ENCODE data around the gene ADRA2B. TPM values are rescaled to one million over a fixed set of nuclear protein-coding genes. Genes with fewer than 3 reads are reported as not detected.

Gene ADRA2B
- total and polyA plus RNA-seq, 8 donors = 0.15 to 2.9 (median 0.44) TPM; not detected in 2

DNA sequence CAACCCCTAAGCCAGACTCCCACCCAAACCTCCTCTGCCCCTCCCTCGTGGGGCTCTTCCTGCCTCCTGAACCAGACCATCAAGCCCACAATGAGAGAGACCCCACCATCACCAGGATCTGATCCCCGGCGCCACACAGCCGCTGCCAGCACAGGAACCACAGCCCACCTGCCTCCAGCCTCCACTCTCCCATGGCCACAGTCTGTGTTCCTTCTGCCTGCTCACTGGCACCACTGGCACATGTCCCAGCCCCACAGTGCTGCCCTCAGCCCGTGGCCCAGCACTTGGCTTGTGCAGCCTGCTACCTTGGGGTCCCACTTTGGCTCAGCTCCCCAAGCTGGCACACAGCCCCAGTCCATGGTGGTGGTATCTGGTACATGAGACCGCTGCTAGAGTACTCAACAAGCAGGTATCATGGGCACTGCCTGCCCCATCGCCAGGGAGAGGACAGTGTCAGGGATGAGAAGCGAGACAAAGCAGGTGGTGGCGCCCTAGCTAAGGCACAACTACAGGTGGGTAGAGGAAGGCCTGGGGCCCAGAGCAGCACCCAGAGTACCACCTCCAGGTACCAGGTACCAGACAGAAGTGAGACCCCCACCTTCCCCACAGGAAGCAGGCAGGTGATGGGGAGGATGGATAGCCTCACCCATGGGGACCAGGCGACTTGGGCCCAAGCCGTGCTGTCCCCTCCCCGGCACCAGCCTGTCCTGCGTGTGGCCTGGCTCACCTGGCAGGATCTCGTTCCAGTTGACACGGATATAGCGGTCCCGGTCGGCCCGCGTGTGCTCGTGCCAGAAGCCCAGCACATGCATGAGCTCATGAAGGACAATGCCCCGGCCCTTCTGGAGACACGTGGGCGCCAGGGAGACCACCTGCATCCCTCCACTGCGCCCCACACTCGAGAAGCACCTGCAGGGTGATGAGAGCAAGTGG lies 15.7 kb upstream of the ADRA2B start:
- Histone ChIP-seq H3K4me3 (no peak overlapping the region), H3K27ac (no peak overlapping the region), H3K36me3 (no peaks in the 10 kb centered on the region), H3K27me3 (peaks cover 0 to 13% (median 0%) of the 10 kb centered on the region in 3 donors), H3K4me1 (no peaks in the 10 kb centered on the region), H3K9me3 (no peaks in the 10 kb centered on the region)
- TF ChIP-seq, protein P1, sequence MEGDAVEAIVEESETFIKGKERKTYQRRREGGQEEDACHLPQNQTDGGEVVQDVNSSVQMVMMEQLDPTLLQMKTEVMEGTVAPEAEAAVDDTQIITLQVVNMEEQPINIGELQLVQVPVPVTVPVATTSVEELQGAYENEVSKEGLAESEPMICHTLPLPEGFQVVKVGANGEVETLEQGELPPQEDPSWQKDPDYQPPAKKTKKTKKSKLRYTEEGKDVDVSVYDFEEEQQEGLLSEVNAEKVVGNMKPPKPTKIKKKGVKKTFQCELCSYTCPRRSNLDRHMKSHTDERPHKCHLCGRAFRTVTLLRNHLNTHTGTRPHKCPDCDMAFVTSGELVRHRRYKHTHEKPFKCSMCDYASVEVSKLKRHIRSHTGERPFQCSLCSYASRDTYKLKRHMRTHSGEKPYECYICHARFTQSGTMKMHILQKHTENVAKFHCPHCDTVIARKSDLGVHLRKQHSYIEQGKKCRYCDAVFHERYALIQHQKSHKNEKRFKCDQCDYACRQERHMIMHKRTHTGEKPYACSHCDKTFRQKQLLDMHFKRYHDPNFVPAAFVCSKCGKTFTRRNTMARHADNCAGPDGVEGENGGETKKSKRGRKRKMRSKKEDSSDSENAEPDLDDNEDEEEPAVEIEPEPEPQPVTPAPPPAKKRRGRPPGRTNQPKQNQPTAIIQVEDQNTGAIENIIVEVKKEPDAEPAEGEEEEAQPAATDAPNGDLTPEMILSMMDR (IDR thresholded peaks at IDR 0.05) = no peak
- TF ChIP-seq POLR2AphosphoS5 (IDR thresholded peaks at IDR 0.05) (no peak), POLR2A (IDR thresholded peaks at IDR 0.05) (no peak), EP300 (IDR thresholded peaks at IDR 0.05) (no peak)
- no peak for DNase-seq
- intact Hi-C loops (cut with DNase I; ENCODE audit: low total_unique reads) = no loop called here
- 87 to 95% (median 92%) methylated on average over 16 to 26 of the region's 26 CpGs for WGBS, 5 donors

DNA sequence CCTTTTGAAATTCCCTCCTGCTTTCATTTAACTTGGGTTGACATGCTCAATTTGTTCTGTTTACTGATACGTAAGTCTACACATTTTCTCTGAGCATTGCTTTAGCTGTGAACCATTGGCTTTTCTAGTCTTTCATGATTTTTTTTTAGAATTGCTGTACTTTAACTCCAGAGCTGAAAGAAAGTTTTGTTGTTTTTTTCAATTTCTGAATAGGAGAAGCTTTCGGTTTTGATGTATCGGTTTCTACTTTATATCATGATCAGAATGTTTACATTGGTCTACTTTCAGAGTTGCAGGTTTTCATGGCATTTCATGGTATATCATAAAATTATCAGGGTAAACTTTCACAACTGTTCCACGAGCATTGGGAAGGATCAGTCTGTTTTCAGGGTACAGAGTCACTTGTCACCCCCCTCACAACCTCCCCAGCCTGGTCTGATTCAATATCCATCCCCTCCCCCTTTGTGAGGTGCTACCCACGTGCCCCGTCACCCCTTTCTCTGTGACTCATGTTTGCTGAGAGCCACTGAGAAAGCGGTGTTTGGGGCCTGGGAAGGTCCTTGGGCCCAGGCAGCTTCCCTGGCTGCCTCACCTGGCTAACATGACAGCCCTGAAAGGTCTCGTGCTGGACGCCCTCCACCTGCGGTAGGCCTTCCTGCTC lies 14.9 kb upstream of the ADRA2B start:
- no peaks in the 10 kb centered on the region for H3K36me3 ChIP-seq
- H3K4me1 ChIP-seq = no peaks in the 10 kb centered on the region
- no peak overlapping the region for H3K4me3 ChIP-seq
- no peak for DNase-seq
- no peak overlapping the region for H3K27ac ChIP-seq
- intact Hi-C loops (cut with DNase I; ENCODE audit: low total_unique reads) = no loop called here
- H3K27me3 ChIP-seq = peaks cover 0 to 9% (median 0%) of the 10 kb centered on the region in 3 donors
- TF ChIP-seq EP300 (IDR thresholded peaks at IDR 0.05) = no peak
- WGBS, 5 donors = 52 to 61% (median 59%) methylated on average over 10 of the region's 10 CpGs
- no peaks in the 10 kb centered on the region for H3K9me3 ChIP-seq

DNA sequence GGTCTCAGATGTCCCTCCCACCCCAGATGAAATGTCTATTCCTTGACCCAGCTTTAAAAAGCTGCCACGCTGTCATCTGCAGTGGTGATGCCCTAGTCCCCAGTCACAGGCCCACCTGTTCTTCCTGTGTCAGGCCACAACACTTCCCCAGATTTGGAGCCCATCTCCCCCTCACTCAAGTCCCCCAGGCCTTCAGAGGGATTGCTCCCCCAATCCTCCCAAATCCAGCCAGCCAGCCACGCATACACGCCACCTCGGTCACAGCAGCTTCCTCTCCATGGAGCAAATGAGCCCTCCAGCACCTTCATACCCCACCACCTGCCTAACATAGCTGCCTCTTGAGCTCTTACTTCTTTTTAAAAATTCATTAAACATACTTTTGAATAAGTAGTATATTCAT lies 14.1 kb upstream of the ADRA2B start:
- intact Hi-C loops (cut with DNase I; ENCODE audit: low total_unique reads) = no loop called here

DNA sequence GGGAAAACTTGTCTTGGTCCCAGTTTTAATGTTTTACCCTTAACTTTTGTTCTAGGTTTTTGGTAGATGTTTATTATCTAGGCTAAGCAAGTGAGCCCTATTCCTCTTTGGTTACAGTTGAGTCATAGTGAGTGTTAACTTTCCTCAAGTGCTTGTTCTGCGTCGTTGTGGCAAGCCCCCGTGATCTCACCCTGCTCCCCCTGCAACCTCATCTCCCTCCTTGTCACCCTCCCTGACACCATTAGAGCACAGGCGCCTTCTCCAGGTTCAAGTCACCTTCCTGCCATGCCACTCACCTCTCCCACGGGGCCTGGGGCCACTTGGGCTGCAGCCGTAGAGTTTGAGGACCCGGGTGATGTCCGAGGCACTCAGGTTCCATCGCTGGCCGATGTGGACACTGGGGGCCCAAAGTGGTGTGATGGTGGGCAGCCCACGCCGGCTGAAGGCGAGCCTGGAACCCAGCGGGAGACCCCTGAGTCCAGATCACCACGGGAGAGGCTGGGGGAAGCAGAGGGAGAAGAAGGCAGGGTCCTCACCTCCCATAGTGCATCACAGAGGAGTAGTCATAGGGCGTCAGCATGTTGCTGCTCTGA lies 13.3 kb upstream of the ADRA2B start:
- intact Hi-C loops (cut with DNase I; ENCODE audit: low total_unique reads) = no loop called here
- Histone ChIP-seq H3K9me3 (no peaks in the 10 kb centered on the region), H3K27ac (no peak overlapping the region), H3K4me3 (no peak overlapping the region), H3K27me3 (no peaks in the 10 kb centered on the region), H3K4me1 (no peaks in the 10 kb centered on the region), H3K36me3 (no peaks in the 10 kb centered on the region)
- TF ChIP-seq EP300 (IDR thresholded peaks at IDR 0.05) (no peak), POLR2A (IDR thresholded peaks at IDR 0.05) (no peak), POLR2AphosphoS5 (IDR thresholded peaks at IDR 0.05) (no peak)
- TF ChIP-seq, protein P1 (IDR thresholded peaks at IDR 0.05) = no peak
- WGBS, 5 donors = 82 to 90% (median 86%) methylated on average over 16 of the region's 16 CpGs
- no peak for DNase-seq

More for the DNA sequence above, 14.1 kb upstream of the ADRA2B start:
- Histone ChIP-seq H3K36me3 (no peaks in the 10 kb centered on the region), H3K4me3 (no peak overlapping the region), H3K27ac (no peak overlapping the region), H3K27me3 (peaks cover 0 to under 1% (median 0%) of the 10 kb centered on the region in 3 donors), H3K9me3 (no peaks in the 10 kb centered on the region), H3K4me1 (no peaks in the 10 kb centered on the region)
- no peak for DNase-seq
- TF ChIP-seq POLR2AphosphoS5 (IDR thresholded peaks at IDR 0.05) (no peak), POLR2A (IDR thresholded peaks at IDR 0.05) (no peak), EP300 (IDR thresholded peaks at IDR 0.05) (no peak)
- TF ChIP-seq, protein P1 (IDR thresholded peaks at IDR 0.05) = no peak
- 90 to 94% (median 92%) methylated on average over 4 of the region's 4 CpGs for WGBS, 5 donors

All from stomach (tissue), 9 donors.